Measurements from ENCODE around the gene ZNF77. TPM values are rescaled to one million over a fixed set of nuclear protein-coding genes. Genes with fewer than 3 reads are reported as not detected.
A peak's percentile ranks its signal among the peaks of the same experiment; 100 is the strongest.
"Not testable (repeated sequence)": the region's sequence is repeated elsewhere in the genome, so short reads cannot be mapped to it uniquely, and the experiment has no call there.

The ZNF77 gene
- total RNA-seq (2014; rRNA removed; shearing (Covaris generic)), result 2.3 and 3.5 TPM in 2 replicates
- 1.7 and 1.8 TPM in 2 replicates for polyA plus RNA-seq (2015; cell fraction: cytosol; rRNA removed)
- 2.7 and 4.1 TPM in 2 replicates for polyA plus RNA-seq (2015; cell fraction: nucleus; rRNA removed)

GRCh38 chr19:2944775-2945574, at the start of gene ZNF77:
Gene ZNF77 (minus strand): TSS chr19:2944971. CDS start chr19:2944840, 131 bp downstream.
- in situ Hi-C loops (cut with HindIII; ENCODE audit: low pct_unique_long_range_greater_than_20kb, low sequenced_read_pairs), result no loop called here
- DNase-seq (ENCODE audit: low read depth, low spot score), result peak; percentile 98

GRCh38 chr19:2993579-2993978, 48.8 kb upstream of the ZNF77 start:
- DNase-seq (ENCODE audit: low read depth, low spot score), result no peak
- in situ Hi-C loops (cut with HindIII; ENCODE audit: low pct_unique_long_range_greater_than_20kb, low sequenced_read_pairs), result no loop called here

GRCh38 chr19:2992958-2993357, 48.2 kb upstream of the ZNF77 start:
- DNase-seq (ENCODE audit: low read depth, low spot score), result no peak
- in situ Hi-C loops (cut with HindIII; ENCODE audit: low pct_unique_long_range_greater_than_20kb, low sequenced_read_pairs), result no loop called here

DNA sequence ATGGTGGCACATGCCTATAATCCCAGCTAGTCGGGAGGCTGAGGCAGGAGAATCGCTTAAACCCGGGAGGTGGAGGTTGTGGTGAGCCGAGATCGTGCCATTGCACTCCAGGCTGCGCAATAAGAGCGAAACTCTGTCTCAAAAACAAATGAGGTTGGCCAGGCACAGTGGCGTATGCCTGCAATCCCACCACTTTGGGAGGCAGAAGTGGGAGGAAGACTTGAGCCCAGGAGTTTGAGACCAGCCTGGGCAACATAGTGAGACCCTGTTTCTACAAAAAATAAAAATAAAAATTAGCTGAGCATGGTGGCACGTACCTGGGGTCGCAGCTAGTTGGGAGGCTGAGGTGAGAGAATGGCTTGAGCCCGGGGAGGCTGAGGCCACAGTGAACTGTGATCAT, 47.6 kb upstream of the ZNF77 start:
- DNase-seq (ENCODE audit: low read depth, low spot score); in situ Hi-C loops (cut with HindIII; ENCODE audit: low pct_unique_long_range_greater_than_20kb, low sequenced_read_pairs): not testable (repeated sequence)

- no peak for DNase-seq (ENCODE audit: low read depth, low spot score)
- in situ Hi-C loops (cut with HindIII; ENCODE audit: low pct_unique_long_range_greater_than_20kb, low sequenced_read_pairs), result no loop called here
These were observed 44.6 kb upstream of the ZNF77 start for GRCh38 chr19:2989236-2989946.

GRCh38 chr19:2988568-2988967, 43.8 kb upstream of the ZNF77 start:
- no peak for DNase-seq (ENCODE audit: low read depth, low spot score)
- in situ Hi-C loops (cut with HindIII; ENCODE audit: low pct_unique_long_range_greater_than_20kb, low sequenced_read_pairs), result no loop called here

- DNase-seq (ENCODE audit: low read depth, low spot score), result no peak
- in situ Hi-C loops (cut with HindIII; ENCODE audit: low pct_unique_long_range_greater_than_20kb, low sequenced_read_pairs), result no loop called here
These were observed 43.0 kb upstream of the ZNF77 start for GRCh38 chr19:2987797-2988196.

GRCh38 chr19:2986951-2987524, 42.3 kb upstream of the ZNF77 start:
- in situ Hi-C loops (cut with HindIII; ENCODE audit: low pct_unique_long_range_greater_than_20kb, low sequenced_read_pairs), result no loop called here
- DNase-seq (ENCODE audit: low read depth, low spot score), result no peak

DNA sequence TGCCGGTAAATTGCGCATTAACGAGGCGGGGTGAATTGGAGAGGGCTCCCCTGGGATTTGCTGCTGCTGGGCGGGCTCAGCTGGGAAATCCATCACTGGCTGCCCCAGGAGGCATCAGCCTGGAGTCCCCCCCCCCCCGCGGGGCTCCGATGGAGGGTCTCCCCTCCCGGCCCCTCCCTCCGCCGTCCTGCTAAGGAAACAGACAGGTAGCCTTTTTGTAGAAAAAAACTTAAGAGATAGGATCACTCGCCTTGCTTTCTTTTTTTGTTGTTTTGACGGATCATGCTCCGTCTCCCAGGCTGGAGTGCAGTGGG, 39.4 kb upstream of the ZNF77 start:
- in situ Hi-C loops (cut with HindIII; ENCODE audit: low pct_unique_long_range_greater_than_20kb, low sequenced_read_pairs), result no loop called here
- no peak for DNase-seq (ENCODE audit: low read depth, low spot score)

DNA sequence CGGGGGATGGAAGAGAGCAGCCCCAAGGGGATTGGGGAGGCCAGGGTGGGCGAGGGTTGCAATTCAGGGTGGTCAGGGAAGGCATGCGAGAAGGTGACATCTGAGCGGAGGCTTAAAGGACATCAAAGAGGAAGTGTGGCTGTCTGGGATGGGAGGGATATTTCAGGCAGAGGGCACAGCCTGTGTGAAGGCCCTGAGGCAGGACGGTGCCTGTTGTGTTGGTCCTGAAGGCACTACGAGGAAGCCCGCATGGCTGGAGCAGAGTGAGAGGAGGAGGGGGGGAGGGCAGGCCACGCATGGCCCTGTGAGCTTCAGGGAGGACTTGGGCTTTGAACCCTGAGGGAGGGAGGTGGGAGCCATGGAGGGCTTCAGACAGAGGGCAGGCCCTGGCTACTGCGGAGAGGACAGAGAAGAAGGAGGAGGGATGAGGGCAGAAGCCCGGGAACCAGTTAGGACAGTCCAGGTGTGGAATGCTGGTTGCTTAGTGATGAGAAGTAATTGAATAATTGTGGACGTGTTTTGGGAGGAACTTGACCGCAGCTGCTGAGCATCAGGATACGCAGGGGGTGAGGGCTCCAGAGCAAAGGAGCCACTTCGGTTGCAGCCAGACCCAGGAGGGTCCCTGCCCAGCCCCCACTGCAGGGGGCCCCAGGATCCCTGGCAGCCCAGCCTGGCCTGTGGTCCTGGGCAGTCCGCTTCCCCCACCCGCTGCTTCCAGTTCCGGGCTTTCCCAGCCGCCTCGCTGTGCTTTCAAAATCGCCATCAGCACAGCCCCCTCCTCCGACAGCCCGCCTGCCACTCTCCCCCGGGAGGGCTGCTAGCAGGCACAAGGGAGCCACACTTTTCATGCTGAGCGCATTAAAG, 38.8 kb upstream of the ZNF77 start:
- in situ Hi-C loops (cut with HindIII; ENCODE audit: low pct_unique_long_range_greater_than_20kb, low sequenced_read_pairs), result no loop called here
- DNase-seq (ENCODE audit: low read depth, low spot score), result no peak

DNA sequence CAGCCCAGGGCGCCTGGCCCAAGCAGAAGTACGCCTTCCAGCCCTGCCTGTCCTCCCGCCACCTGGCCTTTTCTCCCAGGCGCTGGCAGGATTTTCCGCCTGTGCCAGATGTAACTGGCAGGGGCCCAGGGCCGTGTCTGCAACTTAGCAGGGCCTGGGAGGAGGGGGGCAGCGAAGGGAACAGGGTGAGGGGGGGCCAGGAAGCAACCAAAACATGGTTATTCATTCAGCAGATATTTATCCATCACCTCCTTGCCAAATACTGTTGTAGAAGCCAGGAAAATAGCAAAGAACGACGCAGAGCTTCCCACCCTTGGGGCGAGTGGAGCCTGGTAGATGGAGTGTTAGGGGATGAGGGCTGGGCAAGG, 38.2 kb upstream of the ZNF77 start:
- no peak for DNase-seq (ENCODE audit: low read depth, low spot score)
- in situ Hi-C loops (cut with HindIII; ENCODE audit: low pct_unique_long_range_greater_than_20kb, low sequenced_read_pairs), result no loop called here

- in situ Hi-C loops (cut with HindIII; ENCODE audit: low pct_unique_long_range_greater_than_20kb, low sequenced_read_pairs), result no loop called here
These were observed 37.8 kb upstream of the ZNF77 start for GRCh38 chr19:2982561-2982960.

GRCh38 chr19:2981898-2982297, 37.1 kb upstream of the ZNF77 start:
- no peak for DNase-seq (ENCODE audit: low read depth, low spot score)
- in situ Hi-C loops (cut with HindIII; ENCODE audit: low pct_unique_long_range_greater_than_20kb, low sequenced_read_pairs), result no loop called here

More at GRCh38 chr19:2982561-2982960, 37.8 kb upstream of the ZNF77 start:
- no peak for DNase-seq (ENCODE audit: low read depth, low spot score)

DNA sequence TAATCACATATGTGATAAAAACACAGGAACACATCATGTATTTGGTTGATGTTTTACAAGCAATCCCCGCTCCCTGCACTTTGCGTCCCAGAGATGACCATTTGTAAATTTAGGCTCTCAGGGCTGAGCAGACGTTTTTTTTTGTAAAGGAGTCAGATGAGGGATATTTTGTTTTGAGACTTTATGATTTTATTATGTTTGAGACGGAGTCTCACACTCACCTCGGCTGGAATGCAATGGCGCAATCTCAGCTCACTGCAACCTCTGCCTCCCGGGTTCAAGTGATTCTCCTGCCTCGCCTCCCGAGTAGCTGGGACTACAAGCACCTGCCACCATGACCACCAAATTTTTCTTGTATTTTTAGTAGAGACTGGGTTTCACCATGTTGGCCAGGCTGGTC, 34.0 kb upstream of the ZNF77 start:
- no peak for DNase-seq (ENCODE audit: low read depth, low spot score)
- in situ Hi-C loops (cut with HindIII; ENCODE audit: low pct_unique_long_range_greater_than_20kb, low sequenced_read_pairs), result no loop called here

- in situ Hi-C loops (cut with HindIII; ENCODE audit: low pct_unique_long_range_greater_than_20kb, low sequenced_read_pairs), result no loop called here
- no peak for DNase-seq (ENCODE audit: low read depth, low spot score)
These were observed 33.5 kb upstream of the ZNF77 start for GRCh38 chr19:2978166-2978767.

DNA sequence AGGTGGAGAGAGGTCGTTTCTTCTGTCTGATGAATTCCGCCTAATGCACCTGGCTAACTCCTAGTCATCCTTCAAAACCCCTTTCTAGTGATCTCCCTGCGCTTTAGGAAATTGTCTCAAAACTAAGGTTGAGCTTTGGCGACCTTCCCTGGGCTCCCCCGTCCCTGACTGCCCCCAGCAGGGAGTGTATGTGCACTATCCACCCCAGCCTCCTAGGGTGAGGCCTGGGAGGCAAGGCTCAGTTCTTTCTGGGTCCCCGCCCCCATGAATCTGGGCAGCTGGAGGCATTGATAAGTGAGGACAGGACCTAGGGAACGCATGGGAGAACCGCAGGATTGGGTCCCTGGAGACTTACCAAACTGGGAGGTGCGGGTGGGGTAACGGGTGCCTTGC, 33.0 kb upstream of the ZNF77 start:
- in situ Hi-C loops (cut with HindIII; ENCODE audit: low pct_unique_long_range_greater_than_20kb, low sequenced_read_pairs), result no loop called here
- DNase-seq (ENCODE audit: low read depth, low spot score), result peak; percentile 1

DNA sequence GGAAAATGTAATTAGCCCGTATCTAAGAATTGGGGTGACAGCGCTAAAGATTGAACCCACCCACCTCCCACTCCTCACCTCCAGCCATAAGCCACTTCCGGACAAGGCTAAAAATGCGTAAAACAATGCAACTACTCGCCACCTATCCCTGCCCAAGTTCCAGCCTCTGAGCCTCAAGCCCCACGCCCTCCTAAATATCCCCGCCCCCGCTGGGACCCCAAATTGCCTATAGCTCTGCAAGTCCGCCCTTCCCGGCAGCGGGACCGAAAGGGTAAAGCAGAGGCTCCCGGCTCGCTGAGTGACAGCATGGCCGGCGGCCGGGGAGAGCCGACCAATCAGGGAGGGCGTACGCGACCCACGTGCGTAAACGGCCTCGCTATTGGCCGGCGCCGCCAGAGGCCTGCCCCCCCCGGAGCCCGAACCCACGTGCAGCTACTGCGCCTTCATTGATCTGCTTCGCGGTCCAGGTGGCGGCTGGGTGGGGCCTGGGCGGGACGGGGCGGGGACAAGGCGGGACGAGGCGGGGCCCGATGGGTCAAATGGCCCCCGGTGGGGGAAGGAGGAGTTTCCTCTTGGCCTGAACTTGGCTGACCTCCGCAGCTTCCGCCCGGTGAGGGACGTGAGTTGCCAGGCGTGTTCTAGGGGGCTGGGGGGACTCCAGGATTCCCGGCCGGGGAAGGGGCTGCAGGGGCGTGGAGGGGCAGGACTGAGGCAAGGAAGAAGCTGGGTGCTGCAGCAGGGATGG, 32.4 kb upstream of the ZNF77 start, which contains the start of gene TLE6:
TLE6 (plus strand) TSS at position 564 of the 745 bp plus-strand sequence. CDS start 670 bp downstream, outside the sequence.
- peak; percentile 92 for DNase-seq (ENCODE audit: low read depth, low spot score)
- in situ Hi-C loops (cut with HindIII; ENCODE audit: low pct_unique_long_range_greater_than_20kb, low sequenced_read_pairs), result no loop called here

Measured in SK-MEL-5 (cell line).